CD4-positive, alpha-beta T cell treated with Interleukin-15 for 4 hours (primary cell): ENCODE data around the gene NWD2.
"Not testable (repeated sequence)": the region's sequence is repeated elsewhere in the genome, so short reads cannot be mapped to it uniquely, and the experiment has no call there.

Source experiments
- DNase-seq: peaks from one replicate; pipeline ENCODE4 v3.0.0-alpha.2; 2020; ENCODE audit warnings: low spot score

Gene NWD2

DNA sequence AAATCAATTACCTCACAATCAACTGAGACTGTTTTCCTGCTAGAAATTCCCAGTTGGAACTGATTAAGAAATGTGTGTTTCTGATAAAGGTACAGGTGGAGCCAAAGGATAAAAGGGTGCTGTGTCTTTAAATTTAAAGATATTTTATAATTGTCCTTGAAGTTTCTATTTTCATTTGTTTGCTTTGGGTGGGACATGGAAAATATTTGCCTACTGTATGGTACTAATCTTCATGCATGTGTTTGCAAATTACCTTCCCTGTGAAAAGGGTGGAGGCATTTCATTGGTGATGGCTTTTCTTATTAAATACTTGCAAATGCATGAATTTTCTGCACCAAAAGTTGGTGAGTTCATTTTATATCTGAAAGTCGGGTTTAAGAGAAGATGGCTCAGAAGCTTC is 225.7 kb downstream of the NWD2 start:
- DNase-seq: no peak

DNA sequence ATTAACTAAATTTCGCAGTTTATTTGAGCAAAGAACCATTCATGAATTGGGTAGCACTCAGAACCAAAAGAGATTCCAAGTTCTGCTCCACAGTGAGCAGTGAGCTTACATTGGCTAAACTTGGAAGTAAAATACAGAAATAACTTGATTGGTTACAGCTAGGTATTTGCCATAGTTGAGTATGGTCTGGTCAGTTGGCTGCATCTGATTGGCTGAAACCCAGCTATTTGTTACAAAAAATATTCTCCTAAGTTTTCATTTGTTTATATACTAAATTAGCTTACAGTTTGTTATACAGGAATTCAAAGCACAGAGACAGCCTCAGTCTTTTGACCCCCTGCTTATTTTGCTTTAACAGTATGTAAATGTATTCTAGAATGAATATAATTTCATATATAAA is 226.6 kb downstream of the NWD2 start:
- DNase-seq: no peak

DNA sequence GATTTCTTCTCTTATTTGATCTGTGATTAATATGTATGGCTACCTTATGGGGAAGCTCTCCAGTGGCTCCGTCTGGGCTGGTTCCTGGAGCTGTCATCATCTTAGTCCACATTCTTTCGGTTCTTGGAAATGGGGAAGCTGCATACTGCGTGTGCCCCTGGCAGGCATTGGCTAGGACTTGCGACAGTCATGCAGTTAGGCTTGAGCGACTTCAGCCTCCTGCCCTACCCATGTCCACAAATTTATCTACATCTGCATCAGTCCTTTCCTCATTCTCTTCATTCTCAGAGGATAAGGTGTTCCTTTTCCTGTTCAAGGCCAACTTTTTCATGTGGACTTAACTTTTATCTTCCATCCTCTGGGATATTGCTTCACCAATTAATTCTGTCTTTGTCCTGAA is 227.4 kb downstream of the NWD2 start:
- DNase-seq: no peak

- no peak for DNase-seq
Measured at GRCh38 chr4:37473807-37474206, 229.3 kb downstream of the NWD2 start.

- DNase-seq: no peak
Measured at GRCh38 chr4:37475087-37475486, 230.5 kb downstream of the NWD2 start.

DNA sequence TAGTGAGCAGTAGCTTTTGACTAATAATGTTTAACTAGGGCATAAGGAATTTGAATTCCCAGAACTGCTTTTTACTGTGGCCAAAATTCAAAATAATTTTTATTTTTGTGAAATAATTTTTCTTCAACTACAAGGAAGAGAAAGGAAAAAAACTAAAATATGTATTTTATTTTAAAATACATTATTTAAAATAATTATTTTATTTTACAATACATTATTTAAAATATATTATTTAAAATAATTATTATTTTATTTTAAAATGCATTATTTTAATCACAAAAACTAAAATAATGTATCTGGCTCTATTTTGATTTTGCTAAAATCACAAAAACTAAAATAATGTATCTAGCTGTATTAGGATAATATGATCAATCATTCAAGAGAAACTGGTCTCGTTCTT is 231.2 kb downstream of the NWD2 start:
- DNase-seq: no peak

- DNase-seq: no peak
Measured at GRCh38 chr4:37476256-37476655, 231.7 kb downstream of the NWD2 start.

DNA sequence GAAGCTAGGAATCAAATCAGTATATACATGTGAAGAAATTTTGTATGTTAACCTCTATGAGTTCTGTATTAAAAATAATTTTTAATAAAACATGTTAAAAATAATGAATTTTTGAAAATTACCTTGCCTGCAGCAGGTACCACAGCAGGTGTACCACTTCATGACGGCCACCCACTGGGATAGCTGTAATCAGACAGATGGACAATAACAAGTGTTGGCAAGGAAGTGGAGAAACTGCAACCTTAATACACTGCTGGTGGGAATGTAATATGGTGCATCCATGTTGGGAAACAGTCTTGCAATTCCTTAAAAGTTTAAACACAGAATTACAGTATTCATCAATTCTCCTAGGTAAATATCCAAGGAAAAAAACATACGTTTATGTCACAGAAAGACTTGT is 232.1 kb downstream of the NWD2 start:
- no peak for DNase-seq

DNA sequence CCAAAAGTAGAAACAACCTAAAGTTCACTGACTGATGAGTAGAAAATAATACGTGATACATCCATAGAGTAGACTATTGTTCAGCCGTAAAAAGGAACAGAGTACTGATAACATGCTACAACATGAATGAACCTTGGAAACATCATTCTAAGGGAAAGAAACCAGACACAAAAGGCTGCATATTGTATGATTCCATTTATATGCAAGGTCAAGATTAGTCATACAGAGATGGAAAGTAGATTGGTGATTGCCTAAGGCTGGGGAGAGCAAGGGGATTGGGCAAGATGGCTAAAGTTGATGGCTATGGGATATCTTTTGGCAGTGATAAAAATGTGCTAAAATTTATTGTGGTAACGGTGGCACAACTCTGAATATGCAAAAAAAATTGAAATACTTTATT is 232.6 kb downstream of the NWD2 start:
- DNase-seq: no peak

GRCh38 chr4:37478151-37478550 is 233.6 kb downstream of the NWD2 start:
- no peak for DNase-seq

DNA sequence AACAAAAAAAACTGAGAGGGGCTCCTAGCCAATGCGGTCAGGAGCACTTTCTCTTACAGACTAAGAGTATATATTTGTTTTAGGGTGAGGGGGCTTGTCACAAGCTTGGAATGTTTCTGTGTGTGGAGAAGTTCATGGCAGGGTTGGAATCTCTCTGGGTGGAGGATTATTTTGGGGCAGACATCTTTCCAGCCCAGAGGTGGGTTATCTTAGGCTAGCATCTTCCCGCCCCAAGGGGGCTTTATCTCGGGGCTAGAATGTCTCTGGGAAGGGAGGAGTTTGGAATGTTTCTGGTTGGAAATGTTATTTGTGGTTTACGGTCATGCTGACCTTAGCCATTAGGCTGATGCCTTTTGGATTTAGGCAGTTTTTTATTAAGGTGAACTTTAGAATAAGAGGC is 236.0 kb downstream of the NWD2 start:
- DNase-seq: no peak

DNA sequence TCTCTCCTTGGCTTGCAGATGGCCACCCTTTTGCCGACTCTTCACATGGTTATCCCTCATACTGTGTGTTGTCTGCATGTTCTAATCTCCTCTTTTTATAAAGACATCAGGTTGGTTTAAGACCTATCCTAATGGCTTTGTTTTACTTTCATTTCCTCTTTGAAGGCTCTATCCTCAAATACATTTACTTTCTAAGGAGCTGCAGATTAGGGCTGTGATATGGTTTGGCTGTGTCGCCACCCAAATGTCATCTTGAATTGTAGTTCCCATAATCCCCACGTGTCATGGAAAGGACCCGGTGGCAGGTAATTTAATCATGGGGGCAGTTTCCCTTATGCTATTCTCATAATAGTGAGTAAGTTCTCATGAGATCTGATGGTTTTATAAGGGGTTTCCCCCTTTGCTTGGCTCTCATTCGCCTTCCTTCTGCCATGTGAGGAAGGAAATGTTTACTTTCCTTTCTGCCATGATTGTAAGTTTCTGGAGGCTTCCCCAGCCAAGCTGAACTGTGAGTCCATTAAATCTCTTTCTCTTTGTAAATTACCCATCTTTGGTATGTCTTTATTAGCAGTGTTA is 237.1 kb downstream of the NWD2 start:
- DNase-seq: no peak

GRCh38 chr4:37482236-37482913 is 237.8 kb downstream of the NWD2 start:
- no peak for DNase-seq

- DNase-seq: no peak
Measured at GRCh38 chr4:37483610-37484009, 239.1 kb downstream of the NWD2 start.

GRCh38 chr4:37486166-37486565 is 241.6 kb downstream of the NWD2 start:
- no peak for DNase-seq

GRCh38 chr4:37487668-37488067 is 243.1 kb downstream of the NWD2 start:
- no peak for DNase-seq

DNA sequence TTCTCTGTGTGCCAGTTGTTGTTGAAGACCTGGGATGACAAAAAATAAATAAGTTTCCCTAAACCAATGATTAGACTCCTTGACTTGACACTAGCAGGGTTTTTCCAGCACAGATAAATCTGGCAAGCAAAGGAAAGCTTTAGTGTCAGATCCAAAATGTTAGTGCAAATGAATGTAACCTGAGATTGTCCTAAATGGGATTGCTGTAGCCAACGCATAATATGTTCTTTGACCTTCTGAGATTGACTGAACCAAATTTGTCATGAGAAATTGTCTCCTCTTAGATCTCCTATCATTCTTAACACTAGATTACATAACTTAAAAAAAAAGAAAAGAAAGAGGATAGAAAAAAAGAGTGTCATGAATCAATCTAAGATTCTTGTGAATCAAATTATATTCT is 245.2 kb downstream of the NWD2 start:
- no peak for DNase-seq

GRCh38 chr4:37490391-37491347 is 246.1 kb downstream of the NWD2 start:
- DNase-seq: no peak

DNA sequence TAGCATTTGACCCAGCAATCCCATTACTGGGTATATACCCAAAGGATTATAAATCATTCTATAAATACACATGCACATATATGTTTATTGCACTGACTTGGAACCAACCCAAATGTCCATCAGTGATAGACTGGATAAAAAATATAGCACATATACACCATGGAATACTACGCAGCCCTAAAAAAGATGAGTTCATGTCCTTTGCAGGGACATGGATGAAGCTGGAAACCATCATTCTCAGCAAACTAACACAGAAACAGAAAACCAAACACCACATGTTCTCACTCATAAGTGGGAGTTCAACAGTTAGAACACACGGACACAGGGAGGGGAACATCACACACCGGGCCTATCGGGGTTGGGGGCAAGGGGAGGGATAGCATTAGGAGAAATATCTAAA is 250.8 kb downstream of the NWD2 start:
- not testable (repeated sequence) for DNase-seq
